PC-3 (cell line): Measurements from ENCODE around the gene DHX58. TPM values are rescaled to one million over a fixed set of nuclear protein-coding genes. Genes with fewer than 3 reads are reported as not detected.

ENCODE experiments used
- ATAC-seq: fragments of 200-7000 bp; cut with Tn5 transposase; 2 replicates; pipeline ENCODE4 v1.9.1; 2020; ENCODE audit warnings: mild to moderate bottlenecking, moderate library complexity
- BruUV-seq: library from RNA; stranded (reverse); fragments of 400-500 nt; replicated peaks from 2 replicates; lab custom pipeline; 2021; lab: Mats Ljungman, UMichigan
- CTCF ChIA-PET: fragments of 300-600 bp; sonication (Branson Sonifier 250); formaldehyde crosslinking; loops from one replicate; lab custom pipeline; 2022; ENCODE audit warnings: antibody characterized with exemption; lab: Charles Lee
- POLR2A ChIA-PET: fragments of 300-600 bp; sonication (Branson Sonifier 250); formaldehyde crosslinking; loops from one replicate; lab custom pipeline; 2022; ENCODE audit warnings: antibody characterized with exemption; ENCODE audit not compliant: unreplicated experiment; lab: Charles Lee
- DNase-seq: peaks from one replicate; pipeline ENCODE4 v3.0.0-alpha.2; 2015
- H2AFZ ChIP-seq: fragments of 300-600 bp; sonication (generic); 2 replicates; pipeline ENCODE4 v1.6.0; 2016; ENCODE audit warnings: antibody characterized with exemption, low read length
- H3F3A ChIP-seq: fragments of 300-600 bp; sonication (generic); one replicate; pipeline ENCODE4 v1.6.0; 2017; ENCODE audit warnings: antibody characterized with exemption, low read length, control low read depth, mild to moderate bottlenecking; ENCODE audit not compliant: unreplicated experiment
- H3K27ac ChIP-seq: fragments of 300-600 bp; sonication (generic); 2 replicates; pipeline ENCODE4 v1.5.1; 2016; ENCODE audit warnings: mild to moderate bottlenecking, low read length
- H3K27me3 ChIP-seq: fragments of 300-600 bp; sonication (generic); 2 replicates; pipeline ENCODE4 v1.6.1; 2016; ENCODE audit warnings: low read length, mixed read lengths
- H3K36me3 ChIP-seq: fragments of 300-600 bp; sonication (generic); 2 replicates; pipeline ENCODE4 v1.6.1; 2016; ENCODE audit warnings: low read depth, mixed run types, low read length, mixed read lengths
- H3K4me1 ChIP-seq: fragments of 300-600 bp; sonication (generic); 2 replicates; pipeline ENCODE4 v1.5.1; 2016; ENCODE audit warnings: low read length; ENCODE audit not compliant: insufficient read depth
- H3K4me2 ChIP-seq: fragments of 300-600 bp; sonication (generic); 2 replicates; pipeline ENCODE4 v1.6.0; 2016; ENCODE audit warnings: low read length
- H3K4me3 ChIP-seq: fragments of 300-600 bp; sonication (generic); 2 replicates; pipeline ENCODE4 v1.5.1; 2016; ENCODE audit warnings: mild to moderate bottlenecking, low read length, mixed read lengths
- H3K79me2 ChIP-seq: fragments of 300-600 bp; sonication (generic); 2 replicates; pipeline ENCODE4 v1.6.1; 2017; ENCODE audit warnings: low read length, mixed read lengths
- H3K9ac ChIP-seq: fragments of 300-600 bp; sonication (generic); 2 replicates; pipeline ENCODE4 v1.6.0; 2016; ENCODE audit warnings: mild to moderate bottlenecking, low read length
- H3K9me2 ChIP-seq: fragments of 300-600 bp; sonication (generic); replicated peaks from 2 replicates; pipeline ENCODE4 v1.6.1; 2016; ENCODE audit warnings: mixed run types, low read length, mixed read lengths
- H3K9me3 ChIP-seq: fragments of 300-600 bp; sonication (generic); 2 replicates; pipeline ENCODE4 v1.6.1; 2016; ENCODE audit warnings: low read length, mixed read lengths
- H4K20me1 ChIP-seq: fragments of 300-600 bp; sonication (generic); 2 replicates; pipeline ENCODE4 v1.6.1; 2016; ENCODE audit warnings: low read length, mixed read lengths
- EZH2 ChIP-seq: fragments of 300-600 bp; sonication (generic); IDR thresholded peaks from one replicate; pipeline ENCODE4 v1.6.1; 2017; ENCODE audit warnings: antibody characterized with exemption, mild to moderate bottlenecking, low read length; ENCODE audit not compliant: unreplicated experiment
- EZH2phosphoT487 ChIP-seq: fragments of 300-600 bp; sonication (generic); IDR thresholded peaks from 2 replicates; pipeline ENCODE4 v1.6.1; 2018; ENCODE audit warnings: mild to moderate bottlenecking, antibody characterized with exemption, low read length, borderline replicate concordance
- intact Hi-C: fragments of 100-400 bp; cut with micrococcal nuclease; formaldehyde crosslinking; loops from 2 replicates; pipeline ENCODE4 v1.9.0; 2023
- total RNA-seq: library from RNA; depleted of rRNA; stranded (reverse); fragments of >200 nt; gene quantifications from 2 replicates; pipeline ENCODE4 v1.2.3, GENCODE V29; 2014
- TF ChIP-seq, protein P1 (sequence below): fragments of 300-600 bp; sonication (generic); conservative IDR thresholded peaks from 2 replicates; pipeline ENCODE4 v1.5.1; 2017; ENCODE audit warnings: antibody characterized with exemption, low read depth, mild to moderate bottlenecking, low read length

Gene DHX58
- total RNA-seq, 1 experiment from 2014 or later = not detected

DNA sequence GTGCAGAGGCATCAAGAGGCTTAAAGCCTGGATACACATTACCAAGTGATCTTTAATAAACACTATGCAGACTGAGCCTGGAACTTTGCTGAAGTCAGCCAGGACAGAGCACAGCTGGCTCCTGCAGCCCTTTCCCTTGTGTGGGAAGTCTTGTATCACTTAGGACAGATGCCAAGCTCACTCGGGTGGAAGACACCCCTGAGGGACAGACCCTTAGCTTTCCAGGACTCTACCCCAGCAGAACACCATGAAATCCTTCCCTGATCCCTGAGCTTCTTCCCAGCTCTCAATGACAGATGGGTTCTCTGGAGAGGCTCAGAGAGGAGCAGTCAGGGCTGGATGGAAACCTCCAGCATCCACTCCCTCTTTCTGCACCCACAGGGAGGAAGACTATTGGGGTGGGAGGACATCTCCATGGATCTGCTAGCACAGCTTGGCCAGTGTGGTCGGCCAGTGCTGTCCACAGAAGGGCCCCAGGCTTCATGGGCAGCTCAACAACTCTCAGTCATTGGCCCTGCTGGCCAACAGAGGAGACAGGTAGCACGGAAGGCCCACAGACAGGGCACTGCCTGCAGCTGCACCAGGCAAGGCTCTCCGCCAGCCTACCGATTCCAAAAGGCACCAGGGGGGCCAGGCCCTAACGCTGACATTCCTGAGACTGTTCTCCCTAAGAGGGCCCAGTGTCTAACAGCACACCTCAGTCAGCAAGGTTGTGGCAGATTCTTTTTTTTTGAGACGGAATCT, 26.4 kb upstream of the DHX58 start:
- no peak overlapping the region for H3K4me3 ChIP-seq
- CTCF ChIA-PET = no interaction called here
- H3K4me1 ChIP-seq = no peaks in the 10 kb centered on the region
- intact Hi-C loops = no loop called here
- TF ChIP-seq EZH2phosphoT487 = no peak
- TF ChIP-seq EZH2 = no peak
- TF ChIP-seq, protein P1, sequence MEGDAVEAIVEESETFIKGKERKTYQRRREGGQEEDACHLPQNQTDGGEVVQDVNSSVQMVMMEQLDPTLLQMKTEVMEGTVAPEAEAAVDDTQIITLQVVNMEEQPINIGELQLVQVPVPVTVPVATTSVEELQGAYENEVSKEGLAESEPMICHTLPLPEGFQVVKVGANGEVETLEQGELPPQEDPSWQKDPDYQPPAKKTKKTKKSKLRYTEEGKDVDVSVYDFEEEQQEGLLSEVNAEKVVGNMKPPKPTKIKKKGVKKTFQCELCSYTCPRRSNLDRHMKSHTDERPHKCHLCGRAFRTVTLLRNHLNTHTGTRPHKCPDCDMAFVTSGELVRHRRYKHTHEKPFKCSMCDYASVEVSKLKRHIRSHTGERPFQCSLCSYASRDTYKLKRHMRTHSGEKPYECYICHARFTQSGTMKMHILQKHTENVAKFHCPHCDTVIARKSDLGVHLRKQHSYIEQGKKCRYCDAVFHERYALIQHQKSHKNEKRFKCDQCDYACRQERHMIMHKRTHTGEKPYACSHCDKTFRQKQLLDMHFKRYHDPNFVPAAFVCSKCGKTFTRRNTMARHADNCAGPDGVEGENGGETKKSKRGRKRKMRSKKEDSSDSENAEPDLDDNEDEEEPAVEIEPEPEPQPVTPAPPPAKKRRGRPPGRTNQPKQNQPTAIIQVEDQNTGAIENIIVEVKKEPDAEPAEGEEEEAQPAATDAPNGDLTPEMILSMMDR = no peak
- H3K4me2 ChIP-seq = no peak overlapping the region
- H3K9ac ChIP-seq = no peak overlapping the region
- no peaks in the 10 kb centered on the region for H3K36me3 ChIP-seq
- no peak overlapping the region for H3K27ac ChIP-seq
- H3K79me2 ChIP-seq = no peaks in the 10 kb centered on the region
- H3K9me2 ChIP-seq = no peaks in the 10 kb centered on the region
- DNase-seq (no peak), ATAC-seq (no peak)
- POLR2A ChIA-PET = no interaction called here
- H3F3A ChIP-seq = no peaks in the 10 kb centered on the region
- H3K9me3 ChIP-seq = no peaks in the 10 kb centered on the region
- no TSS peak for BruUV-seq
- no peaks in the 10 kb centered on the region for H3K27me3 ChIP-seq
- no peaks in the 10 kb centered on the region for H4K20me1 ChIP-seq
- no peak overlapping the region for H2AFZ ChIP-seq

DNA sequence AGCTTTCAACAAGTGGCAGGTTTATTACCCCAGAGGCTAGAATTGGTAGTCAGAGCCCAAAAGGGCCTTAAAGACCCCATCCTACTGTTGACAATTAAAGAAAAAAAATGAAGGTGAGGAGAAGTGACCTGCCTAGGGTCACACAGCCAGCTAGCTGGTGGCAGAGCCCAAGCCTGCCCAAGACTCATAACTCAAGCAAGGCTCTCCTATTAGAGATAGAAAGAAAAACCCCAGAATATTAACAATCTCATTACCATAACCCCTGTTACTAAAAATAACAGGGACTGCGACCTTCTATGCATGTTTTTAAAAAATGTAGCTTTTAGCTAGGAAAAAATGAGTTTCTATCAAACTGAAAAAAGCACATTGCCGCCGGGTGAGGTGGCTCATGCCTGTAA, 24.1 kb upstream of the DHX58 start:
- TF ChIP-seq, protein P1 = no peak
- TF ChIP-seq EZH2phosphoT487 = no peak
- TF ChIP-seq EZH2 = no peak

GRCh38 chr17:42135664-42136653, 23.4 kb upstream of the DHX58 start:
- Histone ChIP-seq H3K4me2 (no peak overlapping the region), H3K4me1 (no peaks in the 10 kb centered on the region), H3K36me3 (no peaks in the 10 kb centered on the region), H3F3A (no peaks in the 10 kb centered on the region), H3K79me2 (no peaks in the 10 kb centered on the region), H3K27ac (no peak overlapping the region), H3K27me3 (no peaks in the 10 kb centered on the region), H3K9me3 (no peaks in the 10 kb centered on the region), H3K4me3 (no peak overlapping the region), H2AFZ (no peak overlapping the region), H3K9me2 (no peaks in the 10 kb centered on the region), H4K20me1 (no peaks in the 10 kb centered on the region), H3K9ac (no peak overlapping the region)
- no TSS peak for BruUV-seq
- CTCF ChIA-PET = no interaction called here
- no peak for DNase-seq
- no peak for TF ChIP-seq EZH2
- TF ChIP-seq EZH2phosphoT487 = no peak
- TF ChIP-seq, protein P1 = no peak
- ATAC-seq = no peak
- POLR2A ChIA-PET = no interaction called here
- intact Hi-C loops = no loop called here

More for the DNA sequence above, 24.1 kb upstream of the DHX58 start:
- Histone ChIP-seq H3K4me3 (no peak overlapping the region), H3K9me3 (no peaks in the 10 kb centered on the region), H3K36me3 (no peaks in the 10 kb centered on the region), H2AFZ (no peak overlapping the region), H3K27me3 (no peaks in the 10 kb centered on the region), H3K4me1 (no peaks in the 10 kb centered on the region), H3K27ac (no peak overlapping the region), H3K79me2 (no peaks in the 10 kb centered on the region), H4K20me1 (no peaks in the 10 kb centered on the region), H3K9ac (no peak overlapping the region), H3F3A (no peaks in the 10 kb centered on the region), H3K9me2 (no peaks in the 10 kb centered on the region), H3K4me2 (no peak overlapping the region)
- ChIA-PET POLR2A (no interaction called here), CTCF (no interaction called here)
- intact Hi-C loops = no loop called here
- no TSS peak for BruUV-seq
- ATAC-seq (no peak), DNase-seq (no peak)
